Heart left ventricle (tissue), 13 donors: ENCODE measurements around the gene PHGDH.

Experiments used
- POLR2A ChIP-seq, 2 donors: fragments of 450-650 bp; IDR thresholded peaks; one replicate each; pipeline ENCODE4 v1.6.1; 2017; ENCODE audit warnings: antibody characterized with exemption in 2 of 2, mild to moderate bottlenecking in 2 of 2, moderate library complexity in 2 of 2
- TF ChIP-seq, protein P1 (sequence below), 12 donors: fragments of 200-600 bp; sonication (generic) in 4 of 12; IDR thresholded peaks; one replicate each; pipeline versions ENCODE4 v1.5.0 to v1.8.0; 2018 to 2022; ENCODE audit warnings: antibody characterized with exemption in 12 of 12, mild to moderate bottlenecking in 5 of 12
- donor health status: ischemic (EF 13 %, LVEDD 7.1; RV severe dilation, severe dysfunction).
- donor health status: DM: no; HTN: yes; CAD: no.
- donor health status: DM: no; HTN: no; CAD: no.
- donor health status: ischemic (EF 25% LVEDD 6.9; RV normal size, moderate dysfunction).
- donor health status: ischemic (EF 25% LVEDD 5.7; RV mildly dilated, moderate dysfunction).
- donor health status: ischemic (EF 35%, LVEDD 5.7; RV mildly dilated, moderate dysfunction).
- donor health status: nonischemic (EF 11% LVEDD 7.7; RV severe dilation, severe dysfunction).
- donor health status: DM: yes; HTN: yes; CAD: no.
- donor health status: PGD.
- donor health status: ischemic (EF 29% LVEDD 5.4; RV normal size, mild dysfunction).
- donor health status: nonischemic (EF 23%, LVEDD 6.1; RV moderate dilation, normal function).

DNA sequence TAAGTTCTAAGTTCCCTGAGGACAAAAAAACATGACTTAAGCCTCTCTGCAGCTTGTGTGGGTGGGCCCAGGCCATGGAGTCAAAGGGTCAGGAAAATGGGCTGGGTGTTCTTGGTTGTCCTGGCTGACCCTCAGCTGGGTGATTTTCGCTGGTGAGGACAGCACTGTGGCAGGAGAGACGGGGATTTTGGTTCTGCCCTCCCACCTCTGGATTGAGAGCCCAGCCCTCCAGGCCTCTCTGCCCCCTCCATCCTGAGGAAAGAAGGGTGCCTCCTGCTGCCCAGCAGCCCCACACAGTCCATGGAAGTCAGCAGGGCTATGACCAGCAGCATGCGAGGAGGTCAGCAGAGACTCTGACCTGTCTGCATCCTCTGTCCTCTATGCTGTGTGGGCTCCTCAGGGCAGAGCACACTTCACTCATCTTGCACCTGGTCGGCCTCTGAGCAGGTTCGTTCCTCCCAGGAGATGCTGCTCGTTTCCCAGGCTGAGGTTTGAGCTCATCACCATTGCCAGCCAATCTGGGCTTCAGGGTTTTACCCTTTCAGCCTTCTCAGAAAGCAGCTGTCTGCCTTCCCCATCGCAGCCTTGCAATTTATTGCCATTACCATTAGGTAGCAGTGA lies 26.5 kb downstream of the PHGDH start:
- no peak for TF ChIP-seq POLR2A (IDR thresholded peaks at IDR 0.05)
- TF ChIP-seq, protein P1, sequence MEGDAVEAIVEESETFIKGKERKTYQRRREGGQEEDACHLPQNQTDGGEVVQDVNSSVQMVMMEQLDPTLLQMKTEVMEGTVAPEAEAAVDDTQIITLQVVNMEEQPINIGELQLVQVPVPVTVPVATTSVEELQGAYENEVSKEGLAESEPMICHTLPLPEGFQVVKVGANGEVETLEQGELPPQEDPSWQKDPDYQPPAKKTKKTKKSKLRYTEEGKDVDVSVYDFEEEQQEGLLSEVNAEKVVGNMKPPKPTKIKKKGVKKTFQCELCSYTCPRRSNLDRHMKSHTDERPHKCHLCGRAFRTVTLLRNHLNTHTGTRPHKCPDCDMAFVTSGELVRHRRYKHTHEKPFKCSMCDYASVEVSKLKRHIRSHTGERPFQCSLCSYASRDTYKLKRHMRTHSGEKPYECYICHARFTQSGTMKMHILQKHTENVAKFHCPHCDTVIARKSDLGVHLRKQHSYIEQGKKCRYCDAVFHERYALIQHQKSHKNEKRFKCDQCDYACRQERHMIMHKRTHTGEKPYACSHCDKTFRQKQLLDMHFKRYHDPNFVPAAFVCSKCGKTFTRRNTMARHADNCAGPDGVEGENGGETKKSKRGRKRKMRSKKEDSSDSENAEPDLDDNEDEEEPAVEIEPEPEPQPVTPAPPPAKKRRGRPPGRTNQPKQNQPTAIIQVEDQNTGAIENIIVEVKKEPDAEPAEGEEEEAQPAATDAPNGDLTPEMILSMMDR (IDR thresholded peaks at IDR 0.05): no peak
